ENCODE measurements around the gene AFDN.
A peak's percentile ranks its signal among the peaks of the same experiment; 100 is the strongest.
"Not testable (repeated sequence)": the region's sequence is repeated elsewhere in the genome, so short reads cannot be mapped to it uniquely, and the experiment has no call there.

Gene AFDN

GRCh38 chr6:167985911-167986595 lies 159.3 kb downstream of the AFDN start:
- DNase-seq, result no peak

DNA sequence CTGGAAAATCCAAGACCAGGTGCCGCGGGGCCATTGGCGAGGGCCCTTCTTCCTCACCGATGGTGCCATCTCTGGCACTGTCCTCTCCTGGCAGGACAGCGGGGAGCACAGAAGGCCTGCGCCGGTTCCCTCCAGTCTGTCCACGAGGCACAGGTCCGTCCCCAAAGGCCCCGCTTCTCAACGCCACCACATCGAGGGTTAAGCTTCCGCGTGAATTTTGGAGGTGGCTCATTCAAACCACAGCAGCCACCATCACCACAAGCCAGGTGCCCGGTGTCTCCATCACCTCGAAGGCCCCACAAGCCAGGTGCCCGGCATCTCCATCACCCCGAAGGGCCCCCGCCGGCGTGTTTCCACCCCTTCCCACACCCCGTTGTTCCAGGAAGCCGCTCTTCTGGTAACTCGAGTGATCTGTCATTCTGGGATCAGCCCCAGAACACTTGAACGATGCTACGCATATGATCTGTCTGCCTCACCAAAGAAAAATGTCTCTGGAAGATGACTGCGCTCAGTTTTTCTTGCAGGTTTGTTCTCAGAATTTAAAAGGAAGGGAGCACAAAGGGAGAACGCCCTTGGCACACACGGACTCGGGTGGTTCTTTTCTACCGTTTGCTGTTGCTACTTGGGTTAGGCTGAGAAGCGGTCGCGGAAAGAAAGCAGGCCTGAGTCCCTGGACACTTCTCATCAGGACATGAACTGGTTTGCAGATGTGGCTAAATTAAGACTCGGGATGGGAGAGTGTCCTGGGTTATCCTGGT lies 160.9 kb downstream of the AFDN start:
- DNase-seq, result no peak

DNA sequence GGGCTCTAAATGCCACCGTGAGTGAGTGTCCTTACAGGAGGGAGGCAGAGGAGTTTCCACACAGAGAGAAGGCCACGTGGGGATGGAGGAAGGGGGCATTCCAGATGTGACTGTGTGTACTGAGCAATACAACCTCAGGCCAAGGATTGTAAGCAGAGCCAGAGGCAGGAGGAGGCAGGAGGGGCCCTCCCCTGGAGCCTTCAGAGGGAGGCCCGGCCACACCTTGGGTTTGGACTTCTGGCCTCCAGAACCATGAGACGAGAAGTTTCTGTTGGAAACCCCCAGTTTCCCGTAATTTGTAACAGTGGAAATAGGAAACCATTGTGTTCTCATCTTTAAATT lies 161.4 kb downstream of the AFDN start:
- no peak for DNase-seq

DNA sequence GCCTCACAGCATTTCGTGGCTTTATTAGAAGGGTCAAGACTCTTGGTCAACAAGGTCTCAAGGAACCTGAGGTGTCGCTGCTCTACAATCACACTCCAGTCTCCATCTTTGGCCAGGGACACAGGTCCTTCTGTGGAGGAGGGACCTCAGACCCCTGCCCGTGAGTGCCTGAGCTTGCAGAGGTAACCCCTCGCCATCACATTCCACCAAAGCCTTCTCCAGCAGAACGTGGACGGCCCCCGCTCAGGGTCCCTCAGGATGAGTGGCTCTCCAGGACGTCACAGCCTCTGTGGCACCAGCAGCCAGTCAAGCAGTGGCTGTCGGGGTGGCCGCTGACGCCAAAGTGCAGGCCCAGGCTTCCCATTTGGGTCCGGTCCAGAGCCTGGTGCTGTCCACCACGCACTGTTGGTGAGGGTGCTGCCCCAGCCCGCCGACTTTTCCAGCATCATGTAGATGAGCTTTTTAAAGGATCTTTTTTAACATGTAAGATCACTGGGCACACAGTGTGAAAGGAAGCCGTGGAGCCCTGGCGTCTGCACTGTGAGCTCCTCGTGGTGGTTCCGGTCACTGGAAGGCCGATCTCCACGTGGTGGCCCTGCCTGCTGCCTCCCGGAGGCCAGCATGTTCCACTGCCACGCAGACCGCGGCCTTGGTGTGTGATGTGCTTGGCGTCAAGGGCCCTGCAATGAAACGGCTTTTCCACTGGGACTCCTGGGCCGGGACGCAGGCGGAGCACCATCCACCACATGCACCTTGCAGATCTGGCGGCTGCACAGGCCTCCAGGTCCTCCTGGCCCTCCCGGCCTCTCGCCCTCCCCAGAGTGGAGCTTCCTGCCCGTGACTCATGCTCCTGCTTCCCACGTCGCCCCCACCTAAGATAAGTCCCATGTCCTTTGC lies 162.5 kb downstream of the AFDN start:
- no peak for DNase-seq

- DNase-seq, result no peak
Measured at GRCh38 chr6:167990016-167990945, 163.6 kb downstream of the AFDN start.

DNA sequence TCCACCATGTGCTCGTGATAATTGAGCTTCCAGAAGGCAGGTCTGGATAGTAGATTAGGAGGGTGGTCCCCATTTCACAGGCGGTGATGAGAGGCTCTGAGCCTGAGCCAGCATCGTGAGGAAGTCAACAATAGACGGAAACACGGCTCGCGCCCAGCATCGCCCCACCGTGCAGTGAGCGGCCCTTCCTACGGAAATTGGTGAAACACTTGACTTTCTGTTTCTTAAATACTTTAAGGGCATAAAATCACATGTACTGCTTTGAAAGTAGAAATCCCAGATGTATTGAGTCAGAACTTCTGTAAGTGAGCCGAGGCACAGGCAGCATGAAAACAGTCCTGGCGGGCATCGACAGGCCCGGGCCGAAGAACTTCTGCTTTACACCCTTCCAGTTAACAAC lies 166.5 kb downstream of the AFDN start:
- DNase-seq, result no peak

GRCh38 chr6:167993831-167994230 lies 167.1 kb downstream of the AFDN start:
- DNase-seq, result no peak

GRCh38 chr6:167995302-167995701 lies 168.6 kb downstream of the AFDN start:
- DNase-seq, result no peak

- DNase-seq, result no peak
Measured at GRCh38 chr6:167995731-167996151, 169.0 kb downstream of the AFDN start.

GRCh38 chr6:167996424-167997199 lies 169.9 kb downstream of the AFDN start:
- DNase-seq, result no peak

- DNase-seq, result no peak
Measured at GRCh38 chr6:167997642-167998041, 170.9 kb downstream of the AFDN start, which contains the start of gene KIF25. TSS of gene KIF25 (plus strand) at chr6:167997671. CDS start at chr6:168029586, 31,915 bp downstream.

- no peak for DNase-seq
Measured at GRCh38 chr6:167998215-167998614, 171.5 kb downstream of the AFDN start.

- no peak for DNase-seq
Measured at GRCh38 chr6:168000198-168001028, 173.7 kb downstream of the AFDN start.

GRCh38 chr6:168001029-168001332 lies 174.3 kb downstream of the AFDN start:
- no peak for DNase-seq

- not testable (repeated sequence) for DNase-seq
Measured at GRCh38 chr6:168001514-168001913, 174.8 kb downstream of the AFDN start.

GRCh38 chr6:168002804-168003203 lies 176.1 kb downstream of the AFDN start:
- DNase-seq, result no peak

DNA sequence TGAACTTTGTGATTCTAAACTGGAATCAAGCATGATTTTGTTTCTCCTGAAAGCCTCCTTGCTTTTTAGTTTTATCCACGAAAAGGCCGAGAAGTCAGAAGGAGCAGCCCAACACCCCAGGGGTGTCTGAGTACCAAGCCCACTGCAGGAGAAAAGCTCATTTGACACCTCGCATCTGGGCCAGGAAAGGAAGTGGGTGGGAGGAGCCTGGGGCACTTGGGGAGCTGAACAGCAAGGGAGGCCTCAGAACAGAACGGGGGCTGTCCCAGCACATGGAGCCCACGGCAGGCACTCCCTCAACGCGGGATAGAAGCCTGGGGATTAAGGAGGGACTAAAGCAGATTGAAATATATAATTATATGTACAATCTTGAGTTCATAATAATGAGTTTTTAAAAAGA lies 177.3 kb downstream of the AFDN start:
- no peak for DNase-seq

DNA sequence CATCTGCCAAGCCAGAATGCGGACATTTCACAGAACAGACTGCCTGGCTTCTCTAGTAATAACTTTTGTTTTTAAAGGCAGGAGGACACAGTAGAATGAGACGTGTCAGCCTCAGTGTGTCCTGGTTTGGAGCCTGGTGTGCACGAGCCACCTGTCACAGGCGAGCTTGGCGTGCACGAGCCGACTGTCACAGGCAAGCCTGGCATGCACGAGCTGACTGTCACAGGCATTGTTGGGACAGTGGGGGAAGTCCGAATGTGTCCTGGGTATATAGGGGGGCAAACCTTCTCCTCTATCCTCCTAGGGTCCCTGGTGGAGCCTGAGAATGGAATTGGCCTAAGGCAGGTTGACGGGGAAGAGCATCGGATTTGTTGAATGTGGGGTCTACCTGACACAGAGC lies 178.2 kb downstream of the AFDN start:
- no peak for DNase-seq

GRCh38 chr6:168005796-168006195 lies 179.1 kb downstream of the AFDN start:
- DNase-seq, result no peak

DNA sequence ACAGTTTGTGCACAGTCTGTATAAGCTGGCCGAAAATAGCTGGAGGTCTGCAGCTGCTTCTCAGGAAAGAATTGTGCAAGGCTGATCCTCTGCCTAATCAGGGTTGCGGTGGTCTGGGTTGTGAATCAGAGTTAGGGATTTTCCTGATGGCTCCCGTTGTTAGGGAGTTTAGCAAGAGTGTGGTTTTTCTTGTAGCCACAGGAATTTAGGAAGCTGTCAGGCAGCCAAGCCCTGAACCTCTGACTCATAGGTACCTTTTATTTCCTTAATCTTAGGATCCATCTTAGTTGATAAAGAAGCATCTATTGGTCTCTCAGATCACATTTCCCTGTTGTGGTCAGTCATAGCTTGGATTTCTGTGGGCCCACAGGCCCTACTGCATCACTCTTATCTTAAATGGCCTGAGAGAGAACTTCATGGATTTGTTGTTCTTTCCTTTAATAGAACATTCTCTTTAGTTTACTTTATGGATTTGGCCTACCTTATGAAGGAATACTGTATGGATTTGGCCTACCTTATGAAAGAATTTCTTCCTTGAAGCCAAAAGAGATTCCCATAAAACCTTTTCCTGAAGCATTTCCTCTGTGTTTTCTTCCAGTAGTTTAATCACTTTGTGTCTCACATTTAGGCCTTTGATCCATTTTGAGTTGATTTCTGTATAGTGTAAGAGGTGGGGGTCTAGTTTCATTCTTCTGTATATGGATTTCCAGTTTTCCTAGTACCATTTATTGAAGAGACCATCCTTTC lies 181.1 kb downstream of the AFDN start:
- DNase-seq, result peak; percentile 70 to 85

All from inflammatory macrophage treated with lipopolysaccharide for 1 hour (primary cell).